GM21717 (cell line): ENCODE data around the gene TAF6.
A peak's percentile ranks its signal among the peaks of the same experiment; 100 is the strongest.

ENCODE experiments used
- ATAC-seq: cut with Tn5 transposase; IDR thresholded peaks from one replicate; pipeline ENCODE4 v1.9.1; 2021; ENCODE audit warnings: mild to moderate bottlenecking, moderate library complexity; ENCODE audit not compliant: unreplicated experiment

TAF6 gene

GRCh38 chr7:100098913-100099312 lies 20.2 kb downstream of the TAF6 start:
- ATAC-seq: no peak

GRCh38 chr7:100095704-100096103 lies 23.5 kb downstream of the TAF6 start:
- no peak for ATAC-seq

- ATAC-seq: no peak
These were observed 23.9 kb downstream of the TAF6 start for GRCh38 chr7:100095289-100095688.

GRCh38 chr7:100093925-100094486 lies 25.2 kb downstream of the TAF6 start:
- no peak for ATAC-seq

GRCh38 chr7:100093498-100093897 lies 25.7 kb downstream of the TAF6 start:
- no peak for ATAC-seq

GRCh38 chr7:100093054-100093453 lies 26.1 kb downstream of the TAF6 start:
- ATAC-seq: no peak

- no peak for ATAC-seq
These were observed 27.6 kb downstream of the TAF6 start for GRCh38 chr7:100091411-100092181.

- no peak for ATAC-seq
These were observed 28.4 kb downstream of the TAF6 start for GRCh38 chr7:100090527-100091410.

GRCh38 chr7:100089458-100090196 lies 29.5 kb downstream of the TAF6 start:
- no peak for ATAC-seq

- no peak for ATAC-seq
These were observed 30.3 kb downstream of the TAF6 start, which contains the start of gene COPS6 for GRCh38 chr7:100088621-100089457. Gene COPS6 (plus strand): TSS chr7:100088969. CDS start chr7:100088991, 22 bp downstream.

- ATAC-seq: no peak
These were observed 31.0 kb downstream of the TAF6 start for GRCh38 chr7:100088095-100088620.

- ATAC-seq: no peak
These were observed 32.0 kb downstream of the TAF6 start for GRCh38 chr7:100087055-100087750.

GRCh38 chr7:100085515-100085914 lies 33.6 kb downstream of the TAF6 start:
- ATAC-seq: no peak

- ATAC-seq: no peak
These were observed 36.2 kb downstream of the TAF6 start for GRCh38 chr7:100082978-100083377.

GRCh38 chr7:100081535-100082102 lies 37.5 kb downstream of the TAF6 start, which contains the start of gene ZNF3:
Gene ZNF3 (minus strand): TSS chr7:100081723. CDS start chr7:100077357, 4,366 bp downstream.
- peak; percentile 70 for ATAC-seq

- peak; percentile 2 for ATAC-seq
These were observed 38.1 kb downstream of the TAF6 start for GRCh38 chr7:100080907-100081534.

GRCh38 chr7:100079024-100079560 lies 40.1 kb downstream of the TAF6 start:
- no peak for ATAC-seq

- ATAC-seq: no peak
These were observed 42.0 kb downstream of the TAF6 start for GRCh38 chr7:100077205-100077604.
